Caco-2 (cell line): ENCODE results near the gene PPA1. TPM values are rescaled to one million over a fixed set of nuclear protein-coding genes. Genes with fewer than 3 reads are reported as not detected.

Source experiments
- BruUV-seq: library from RNA; stranded (reverse); fragments of 400-500 nt; replicated peaks from 2 replicates; lab custom pipeline; 2021; lab: Mats Ljungman, UMichigan
- CTCF ChIA-PET: fragments of 300-600 bp; sonication (Branson Sonifier 250); formaldehyde crosslinking; loops from one replicate; lab custom pipeline; 2022; ENCODE audit warnings: antibody characterized with exemption; lab: Charles Lee
- POLR2A ChIA-PET: fragments of 300-600 bp; sonication (Branson Sonifier 250); formaldehyde crosslinking; loops from one replicate; lab custom pipeline; 2022; ENCODE audit warnings: antibody characterized with exemption; lab: Charles Lee
- DNase-seq, 2 experiments: peaks; one replicate each; pipeline versions ENCODE4 v3.0.0 to v3.0.0-alpha.2; 2020 to 2022
- H3K27me3 ChIP-seq: replicated peaks from 2 replicates; pipeline ENCODE4 v1.6.0; 2011; ENCODE audit warnings: low read length; ENCODE audit not compliant: control insufficient read depth, insufficient read depth
- H3K36me3 ChIP-seq: 2 replicates; pipeline ENCODE4 v1.5.1; 2011; ENCODE audit warnings: low read length; ENCODE audit not compliant: control insufficient read depth, insufficient read depth
- H3K4me1 ChIP-seq: fragments of 250-450 bp; sonication (Bioruptor Pico); 2 replicates; pipeline ENCODE4 v1.5.1; 2020; ENCODE audit warnings: mild to moderate bottlenecking
- H3K4me3 ChIP-seq: 2 replicates; pipeline ENCODE4 v1.5.1; 2011; ENCODE audit warnings: low read depth, mild to moderate bottlenecking, control low read depth, low read length
- H3K9me3 ChIP-seq: fragments of 250-450 bp; sonication (Bioruptor Pico); 2 replicates; pipeline ENCODE4 v1.5.1; 2020; ENCODE audit warnings: mild to moderate bottlenecking, moderate library complexity
- H3K27ac Mint-ChIP-seq: one replicate; pipeline ENCODE4 v1.8.0; 2022; ENCODE audit warnings: mixed read lengths; ENCODE audit not compliant: unreplicated experiment
- H3K27me3 Mint-ChIP-seq: one replicate; pipeline ENCODE4 v1.8.0; 2022; ENCODE audit warnings: mixed read lengths; ENCODE audit not compliant: insufficient read depth, unreplicated experiment
- H3K36me3 Mint-ChIP-seq: one replicate; pipeline ENCODE4 v1.8.0; 2022; ENCODE audit warnings: mild to moderate bottlenecking, mixed read lengths; ENCODE audit not compliant: insufficient read depth, unreplicated experiment
- H3K4me1 Mint-ChIP-seq: one replicate; pipeline ENCODE4 v1.8.0; 2022; ENCODE audit warnings: low read depth, mixed read lengths; ENCODE audit not compliant: unreplicated experiment
- H3K4me3 Mint-ChIP-seq: one replicate; pipeline ENCODE4 v1.8.0; 2022; ENCODE audit warnings: mild to moderate bottlenecking, moderate library complexity, mixed read lengths; ENCODE audit not compliant: unreplicated experiment
- H3K9me3 Mint-ChIP-seq: one replicate; pipeline ENCODE4 v1.8.0; 2022; ENCODE audit warnings: mixed read lengths; ENCODE audit not compliant: unreplicated experiment
- CTCF ChIP-seq, 2 experiments: fragments of 200-600 bp in 1 of 2; IDR thresholded peaks; 1 replicate in 1 of 2; 2 replicates in 1 of 2; pipeline versions ENCODE4 v1.5.1 to v1.8.0; 2011 to 2022; ENCODE audit warnings: antibody characterized with exemption in 1 of 2, control low read depth in 1 of 2, inconsistent platforms in 1 of 2, low read depth in 1 of 2, low read length in 1 of 2, mild to moderate bottlenecking in 1 of 2, moderate library complexity in 1 of 2; ENCODE audit not compliant: insufficient read depth in 1 of 2, severe bottlenecking in 1 of 2, unreplicated experiment in 1 of 2
- intact Hi-C: fragments of 100-400 bp; cut with micrococcal nuclease; formaldehyde crosslinking; loops from one replicate; pipeline ENCODE4 v1.10.0; 2022; ENCODE audit not compliant: unreplicated experiment
- total RNA-seq: library from RNA; stranded (reverse); gene quantifications from 2 replicates; pipeline ENCODE4 v1.2.3, GENCODE V29; 2022

The PPA1 gene
- total RNA-seq, 1 experiment from 2014 or later, result 350 TPM

DNA sequence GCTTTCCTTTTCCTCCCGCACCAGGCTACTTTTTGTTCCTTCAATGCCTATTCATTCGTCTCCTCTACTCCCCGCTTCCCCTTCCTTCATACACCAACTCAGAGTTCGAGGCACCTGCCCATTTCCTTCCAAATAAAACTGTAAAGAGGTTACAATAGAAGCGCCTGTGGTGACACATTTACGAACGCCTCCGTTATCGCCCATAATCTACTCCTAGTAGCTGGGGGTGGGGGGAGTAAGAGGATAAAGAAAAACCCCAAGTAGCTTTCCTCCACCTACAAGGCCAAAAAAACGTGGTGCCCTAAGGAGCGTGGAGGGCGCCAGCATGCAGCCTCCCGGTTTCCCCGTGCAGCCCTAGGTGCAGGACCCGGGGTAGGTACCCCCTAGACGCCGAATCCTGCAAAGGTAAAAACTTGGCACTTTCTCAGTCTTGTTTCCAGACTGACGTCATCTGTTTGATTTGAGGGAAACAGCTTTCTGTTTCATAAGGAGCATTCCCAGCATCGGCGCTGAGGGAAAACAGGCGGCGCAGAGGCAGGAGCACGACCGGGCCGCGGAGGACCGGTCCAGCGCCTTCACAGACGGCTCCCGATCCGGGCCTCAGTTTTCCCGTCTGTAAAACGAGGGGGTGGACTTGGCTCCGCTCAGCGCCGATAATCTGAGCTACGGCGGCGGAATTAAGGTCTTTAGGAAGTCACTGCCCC, 922 bp downstream of the PPA1 start:
- Histone ChIP-seq H3K36me3 (peaks cover 2% of the 10 kb centered on the region; the same call in 1 of the 2 replicates), H3K4me1 (peaks cover 26% of the 10 kb centered on the region), H3K27me3 (no peaks in the 10 kb centered on the region), H3K9me3 (no peaks in the 10 kb centered on the region; the same call in 1 of the 2 replicates), H3K4me3 (peak overlapping the region; percentile 85)
- Mint-ChIP-seq H3K4me3 (peak overlapping the region; percentile 76), H3K27ac (peak overlapping the region; percentile 99), H3K36me3 (peaks cover 54% of the 10 kb centered on the region), H3K9me3 (no peaks in the 10 kb centered on the region), H3K4me1 (peaks cover 19% of the 10 kb centered on the region), H3K27me3 (no peaks in the 10 kb centered on the region)
- peak; percentile 80 for DNase-seq
- intact Hi-C loops, result loop anchor here (2.0 kb wide), 2 partner anchors 32 to 150 kb away; partner anchors contain the start of gene LRRC20
- ChIA-PET CTCF (interaction anchor here (0.5 to 3.7 kb wide), 8 partner anchors 10 to 155 kb away, joined by 3 to 80 read pairs (median 19); partner anchors contain the start of gene TYSND1), POLR2A (interaction anchor here (0.6 to 2.4 kb wide), 19 partner anchors 9 to 374 kb away, joined by 3 to 25 read pairs (median 4); partner anchors contain the start of genes EIF4EBP2, SAR1A and TYSND1)
- no TSS peak for BruUV-seq
- TF ChIP-seq CTCF (IDR thresholded peaks at IDR 0.05; ENCODE audit: insufficient read depth in 1 of 2, low read depth in 1 of 2, low read length in 1 of 2, severe bottlenecking in 1 of 2, unreplicated experiment in 1 of 2), result no peak

DNA sequence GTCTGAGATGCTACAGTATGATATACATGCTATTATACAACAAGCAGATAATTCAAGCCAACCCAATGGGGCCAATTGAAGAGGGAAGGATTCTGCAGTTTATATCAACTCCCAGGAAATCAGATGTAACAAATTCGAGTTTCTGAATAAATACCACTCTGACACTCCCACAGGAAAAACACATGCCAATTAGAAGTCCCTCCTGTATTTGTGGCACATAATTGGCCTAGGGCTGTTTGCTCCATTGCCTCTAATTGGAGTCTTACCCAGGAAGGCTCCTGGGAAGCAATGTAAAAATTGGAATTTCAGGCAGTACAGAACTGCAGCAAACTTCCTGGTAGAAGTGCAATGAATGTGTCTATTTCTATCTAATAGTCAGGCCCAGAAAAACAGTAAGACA, 4.7 kb downstream of the PPA1 start:
- H3K4me1 Mint-ChIP-seq, result peaks cover 19% of the 10 kb centered on the region
- Histone ChIP-seq H3K4me1 (peaks cover 16% of the 10 kb centered on the region), H3K9me3 (no peaks in the 10 kb centered on the region), H3K27me3 (no peaks in the 10 kb centered on the region), H3K36me3 (peaks cover 2% of the 10 kb centered on the region; the same call in 1 of the 2 replicates), H3K4me3 (no peak overlapping the region)
- H3K4me3 Mint-ChIP-seq, result no peak overlapping the region
- CTCF ChIA-PET, result interaction anchor here (1.2 to 4.3 kb wide), 3 partner anchors 37 to 136 kb away, joined by 3 to 21 read pairs (median 6); no protein-coding TSS in a partner anchor
- intact Hi-C loops, result loop anchor here (10.0 kb wide), 1 partner anchor 316 kb away; no protein-coding TSS in a partner anchor
- no TSS peak for BruUV-seq
- no peak for TF ChIP-seq CTCF (IDR thresholded peaks at IDR 0.05; ENCODE audit: insufficient read depth in 1 of 2, low read depth in 1 of 2, low read length in 1 of 2, severe bottlenecking in 1 of 2, unreplicated experiment in 1 of 2)
- no peak for DNase-seq
- H3K9me3 Mint-ChIP-seq, result no peaks in the 10 kb centered on the region
- peaks cover 68% of the 10 kb centered on the region for H3K36me3 Mint-ChIP-seq
- H3K27ac Mint-ChIP-seq, result no peak overlapping the region
- H3K27me3 Mint-ChIP-seq, result no peaks in the 10 kb centered on the region
- POLR2A ChIA-PET, result no interaction called here

DNA sequence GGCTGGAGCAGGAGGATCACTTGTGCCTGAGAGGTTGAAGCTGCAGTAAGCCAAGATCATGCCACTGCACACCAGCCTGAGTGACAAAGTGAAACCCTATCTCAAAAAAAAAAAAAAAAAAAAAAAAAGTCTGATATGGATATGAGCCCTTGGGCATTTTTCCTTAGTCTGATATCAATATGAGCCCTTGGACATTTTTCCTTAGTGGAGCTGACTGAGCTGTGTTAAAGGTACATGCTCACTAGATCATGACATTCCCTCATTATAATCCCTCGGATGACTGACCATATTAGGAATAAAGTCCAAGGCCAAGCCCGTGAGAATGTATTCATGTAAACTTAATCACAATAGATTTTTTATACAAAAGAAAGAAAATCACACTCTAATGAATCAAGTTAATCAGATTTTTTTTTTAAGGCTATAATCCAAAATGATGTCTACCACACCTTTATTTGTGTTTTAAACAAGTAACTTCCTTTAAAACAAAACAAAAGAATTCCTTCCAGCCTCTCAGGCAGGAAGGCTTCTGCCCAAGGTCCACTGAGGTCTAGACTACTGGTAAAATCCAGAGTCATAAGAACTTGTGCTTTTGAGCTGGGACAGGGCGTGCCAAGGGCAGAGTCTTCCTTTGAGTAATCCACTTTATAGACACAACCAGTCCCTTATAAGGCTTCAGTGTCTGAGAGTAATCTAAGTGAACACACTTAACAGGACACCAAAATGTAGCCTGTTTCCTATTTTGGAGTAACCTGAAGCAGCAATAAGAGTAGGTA, 5.5 kb downstream of the PPA1 start:
- Mint-ChIP-seq H3K9me3 (no peaks in the 10 kb centered on the region), H3K36me3 (peaks cover 66% of the 10 kb centered on the region), H3K27me3 (no peaks in the 10 kb centered on the region), H3K27ac (no peak overlapping the region), H3K4me3 (no peak overlapping the region), H3K4me1 (peaks cover 19% of the 10 kb centered on the region)
- intact Hi-C loops, result loop anchor here (10.0 kb wide), 1 partner anchor 317 kb away; no protein-coding TSS in a partner anchor
- H3K27me3 ChIP-seq, result no peaks in the 10 kb centered on the region
- peaks cover 16% of the 10 kb centered on the region for H3K4me1 ChIP-seq
- no peak for DNase-seq
- no peak overlapping the region for H3K4me3 ChIP-seq
- no peaks in the 10 kb centered on the region for H3K9me3 ChIP-seq
- CTCF ChIA-PET, result interaction anchor here (0.7 to 4.3 kb wide), 6 partner anchors 37 to 270 kb away, joined by 3 to 21 read pairs (median 5); partner anchors contain the start of gene TYSND1
- H3K36me3 ChIP-seq, result peaks cover 2% of the 10 kb centered on the region; the same call in 1 of the 2 replicates
- TF ChIP-seq CTCF (IDR thresholded peaks at IDR 0.05; ENCODE audit: insufficient read depth in 1 of 2, low read depth in 1 of 2, low read length in 1 of 2, severe bottlenecking in 1 of 2, unreplicated experiment in 1 of 2), result no peak
- POLR2A ChIA-PET, result interaction anchor here (0.7 kb wide), 1 partner anchor 68 kb away, joined by 13 read pairs; no protein-coding TSS in a partner anchor
- BruUV-seq, result no TSS peak
